ENCODE measurements around the gene SPIRE2.

Gene SPIRE2

DNA sequence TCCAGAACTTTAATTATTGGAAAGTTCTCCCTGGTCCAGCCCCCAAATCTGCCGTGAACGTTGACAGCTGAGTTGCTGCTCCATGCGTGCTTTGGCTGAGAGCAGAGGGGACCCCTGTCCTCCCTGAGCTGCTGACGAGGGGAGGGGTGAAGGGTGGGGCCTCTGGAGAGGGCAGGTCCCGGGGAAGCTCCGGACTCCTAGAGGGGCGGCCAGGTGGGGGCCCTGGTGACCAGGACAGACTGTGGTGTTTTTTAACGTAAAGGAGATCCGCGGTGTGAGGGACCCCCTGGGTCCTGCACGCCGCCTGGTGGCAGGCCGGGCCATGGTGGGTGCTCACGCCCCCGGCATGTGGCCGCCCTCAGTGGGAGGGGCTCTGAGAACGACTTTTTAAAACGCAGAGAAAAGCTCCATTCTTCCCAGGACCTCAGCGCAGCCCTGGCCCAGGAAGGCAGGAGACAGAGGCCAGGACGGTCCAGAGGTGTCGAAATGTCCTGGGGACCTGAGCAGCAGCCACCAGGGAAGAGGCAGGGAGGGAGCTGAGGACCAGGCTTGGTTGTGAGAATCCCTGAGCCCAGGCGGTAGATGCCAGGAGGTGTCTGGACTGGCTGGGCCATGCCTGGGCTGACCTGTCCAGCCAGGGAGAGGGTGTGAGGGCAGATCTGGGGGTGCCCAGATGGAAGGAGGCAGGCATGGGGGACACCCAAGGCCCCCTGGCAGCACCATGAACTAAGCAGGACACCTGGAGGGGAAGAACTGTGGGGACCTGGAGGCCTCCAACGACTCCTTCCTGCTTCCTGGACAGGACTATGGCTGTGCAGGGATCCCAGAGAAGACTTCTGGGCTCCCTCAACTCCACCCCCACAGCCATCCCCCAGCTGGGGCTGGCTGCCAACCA lies 90.4 kb downstream of the SPIRE2 start, which contains the start of gene MC1R:
Gene MC1R, plus strand, starts transcription at position 410 of the 895 bp plus-strand sequence. Its CDS starts 397 bp downstream, at position 807.
- DNase-seq = no peak
- intact Hi-C loops (cut with DNase I) = no loop called here

DNA sequence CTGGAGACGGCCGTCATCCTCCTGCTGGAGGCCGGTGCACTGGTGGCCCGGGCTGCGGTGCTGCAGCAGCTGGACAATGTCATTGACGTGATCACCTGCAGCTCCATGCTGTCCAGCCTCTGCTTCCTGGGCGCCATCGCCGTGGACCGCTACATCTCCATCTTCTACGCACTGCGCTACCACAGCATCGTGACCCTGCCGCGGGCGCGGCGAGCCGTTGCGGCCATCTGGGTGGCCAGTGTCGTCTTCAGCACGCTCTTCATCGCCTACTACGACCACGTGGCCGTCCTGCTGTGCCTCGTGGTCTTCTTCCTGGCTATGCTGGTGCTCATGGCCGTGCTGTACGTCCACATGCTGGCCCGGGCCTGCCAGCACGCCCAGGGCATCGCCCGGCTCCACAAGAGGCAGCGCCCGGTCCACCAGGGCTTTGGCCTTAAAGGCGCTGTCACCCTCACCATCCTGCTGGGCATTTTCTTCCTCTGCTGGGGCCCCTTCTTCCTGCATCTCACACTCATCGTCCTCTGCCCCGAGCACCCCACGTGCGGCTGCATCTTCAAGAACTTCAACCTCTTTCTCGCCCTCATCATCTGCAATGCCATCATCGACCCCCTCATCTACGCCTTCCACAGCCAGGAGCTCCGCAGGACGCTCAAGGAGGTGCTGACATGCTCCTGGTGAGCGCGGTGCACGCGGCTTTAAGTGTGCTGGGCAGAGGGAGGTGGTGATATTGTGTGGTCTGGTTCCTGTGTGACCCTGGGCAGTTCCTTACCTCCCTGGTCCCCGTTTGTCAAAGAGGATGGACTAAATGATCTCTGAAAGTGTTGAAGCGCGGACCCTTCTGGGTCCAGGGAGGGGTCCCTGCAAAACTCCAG lies 91.5 kb downstream of the SPIRE2 start:
- DNase-seq = no peak
- intact Hi-C loops (cut with DNase I) = no loop called here

DNA sequence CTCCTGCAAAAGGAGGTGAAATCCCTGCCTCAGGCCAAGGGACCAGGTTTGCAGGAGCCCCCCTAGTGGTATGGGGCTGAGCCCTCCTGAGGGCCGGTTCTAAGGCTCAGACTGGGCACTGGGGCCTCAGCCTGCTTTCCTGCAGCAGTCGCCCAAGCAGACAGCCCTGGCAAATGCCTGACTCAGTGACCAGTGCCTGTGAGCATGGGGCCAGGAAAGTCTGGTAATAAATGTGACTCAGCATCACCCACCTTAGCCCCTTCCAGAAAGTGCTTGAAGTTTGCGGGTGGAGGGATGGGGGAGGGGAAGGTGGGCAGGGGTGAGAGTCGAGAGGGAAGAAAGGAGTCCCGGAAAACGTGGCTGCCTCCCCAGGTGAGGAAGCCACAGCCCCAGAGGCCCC lies 92.4 kb downstream of the SPIRE2 start:
- intact Hi-C loops (cut with DNase I) = no loop called here
- DNase-seq = no peak

Measured in head of caudate nucleus (tissue), 42 donors.